Activated CD8-positive, alpha-beta memory T cell treated with anti-CD3 and anti-CD28 coated beads for 1 hour (primary cell): Measurements from ENCODE around the gene GABRQ.
"Not testable (repeated sequence)": the region's sequence is repeated elsewhere in the genome, so short reads cannot be mapped to it uniquely, and the experiment has no call there.

ENCODE experiments used
- DNase-seq, 2 donors: peaks; one replicate each; pipeline ENCODE4 v3.0.0-alpha.2; 2020; ENCODE audit warnings: low read depth in 1 of 2; ENCODE audit errors: extremely low read depth in 1 of 2

The GABRQ gene

GRCh38 chrX:152656890-152657289 is 19.2 kb downstream of the GABRQ start:
- no peak for DNase-seq

- DNase-seq: no peak
Measured at GRCh38 chrX:152658302-152658701, 20.6 kb downstream of the GABRQ start.

- DNase-seq: no peak
Measured at GRCh38 chrX:152663086-152663485, 25.4 kb downstream of the GABRQ start.

GRCh38 chrX:152674135-152674534 is 36.4 kb downstream of the GABRQ start:
- no peak for DNase-seq

DNA sequence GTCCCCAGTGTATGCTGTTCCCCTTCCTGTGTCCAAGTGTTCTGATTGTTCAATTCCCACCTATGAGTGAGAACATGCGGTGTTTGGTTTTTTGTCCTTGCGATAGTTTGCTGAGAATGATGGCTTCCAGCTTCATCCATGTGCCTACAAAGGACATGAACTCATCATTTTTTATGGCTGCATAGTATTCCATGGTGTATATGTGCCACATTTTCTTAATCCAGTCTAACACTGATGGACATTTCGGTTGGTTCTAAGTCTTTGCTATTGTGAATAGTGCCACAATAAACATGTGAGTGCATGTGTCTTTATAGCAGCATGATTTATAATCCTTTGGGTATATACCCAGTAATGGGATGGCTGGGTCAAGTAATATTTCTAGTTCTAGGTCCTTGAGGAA is 37.0 kb downstream of the GABRQ start:
- not testable (repeated sequence) for DNase-seq

DNA sequence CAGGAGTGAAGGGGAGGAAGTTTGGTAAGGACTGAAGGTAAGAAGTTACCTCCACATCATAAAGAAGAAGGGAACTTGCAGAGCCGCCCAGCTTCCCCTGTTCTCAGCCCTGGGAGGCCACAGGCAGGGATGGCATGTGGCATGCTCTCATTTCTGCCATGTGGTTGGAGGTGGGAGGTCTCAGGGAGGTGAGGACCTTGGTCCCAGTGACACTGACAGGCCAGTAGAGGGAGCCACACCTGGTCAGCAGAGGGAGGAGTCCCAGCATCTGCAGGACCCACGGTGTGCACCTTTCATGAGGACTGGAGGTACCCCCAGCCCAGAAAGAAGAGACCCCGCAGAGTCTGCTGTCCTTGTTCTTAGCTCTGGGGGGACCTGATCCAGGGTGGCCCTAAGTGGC is 43.3 kb downstream of the GABRQ start:
- not testable (repeated sequence) for DNase-seq

GRCh38 chrX:152697952-152698931 is 60.5 kb downstream of the GABRQ start, which contains the start of gene MAGEA3:
Gene MAGEA3 (plus strand): TSS chrX:152698794. CDS start chrX:152700833, 2,039 bp downstream.
- DNase-seq: not testable (repeated sequence)

- not testable (repeated sequence) for DNase-seq
Measured at GRCh38 chrX:152700390-152700789, 62.7 kb downstream of the GABRQ start.

DNA sequence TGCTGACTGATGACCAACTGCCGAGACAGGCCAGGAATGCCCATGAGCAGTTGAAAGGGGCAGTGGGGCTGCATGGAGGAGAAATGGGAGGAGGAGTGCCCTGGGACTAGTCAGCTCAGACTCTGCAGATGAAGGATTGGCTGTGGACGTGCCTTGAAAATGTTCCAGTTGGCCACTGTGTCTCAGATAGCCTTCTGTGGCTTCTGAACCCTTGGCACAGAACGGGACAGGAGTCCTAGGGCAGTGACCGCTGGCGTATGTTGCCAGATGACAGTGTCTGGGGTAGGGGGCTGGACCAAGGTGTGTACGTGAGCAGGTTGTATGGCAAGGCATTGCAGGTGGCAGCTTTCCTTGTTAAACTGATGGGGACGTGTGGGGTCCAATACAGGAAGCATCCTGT is 68.8 kb downstream of the GABRQ start:
- not testable (repeated sequence) for DNase-seq
